Esophagus squamous epithelium (tissue), 4 donors: ENCODE data around the gene MYO5A.
"Not testable (repeated sequence)": the region's sequence is repeated elsewhere in the genome, so short reads cannot be mapped to it uniquely, and the experiment has no call there.

Source experiments
- POLR2A ChIP-seq, 4 donors: fragments of 450-650 bp; IDR thresholded peaks; one replicate each; pipeline ENCODE4 v1.6.1; 2017; ENCODE audit warnings: antibody characterized with exemption in 4 of 4, mild to moderate bottlenecking in 4 of 4, moderate library complexity in 3 of 4
- TF ChIP-seq, protein P1 (sequence below), 6 experiments: fragments of 450-650 bp in 4 of 6; fragments of 200-600 bp in 2 of 6; sonication (generic) in 2 of 6; IDR thresholded peaks; one replicate each; pipeline ENCODE4 v1.5.1; 2016 to 2019; ENCODE audit warnings: antibody characterized with exemption in 6 of 6, mild to moderate bottlenecking in 4 of 6, moderate library complexity in 4 of 6

DNA sequence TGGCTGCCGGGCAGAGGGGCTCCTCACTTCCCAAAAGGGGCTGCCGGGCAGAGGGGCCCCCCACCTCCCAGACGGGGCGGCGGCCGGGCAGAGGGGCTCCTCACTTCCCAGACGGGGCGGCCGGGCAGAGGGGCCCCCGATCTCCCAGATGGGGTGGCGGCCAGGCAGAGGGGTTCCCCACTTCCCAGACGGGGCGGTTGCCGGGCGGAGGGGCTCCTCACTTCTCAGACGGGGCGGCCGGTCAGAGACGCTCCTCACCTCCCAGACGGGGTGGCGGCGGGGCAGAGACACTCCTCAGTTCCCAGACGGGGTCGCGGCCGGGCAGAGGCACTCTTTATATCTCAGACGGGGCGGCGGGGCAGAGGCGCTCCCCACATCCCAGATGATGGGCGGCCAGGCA, 69.0 kb downstream of the MYO5A start:
- TF ChIP-seq, protein P1, sequence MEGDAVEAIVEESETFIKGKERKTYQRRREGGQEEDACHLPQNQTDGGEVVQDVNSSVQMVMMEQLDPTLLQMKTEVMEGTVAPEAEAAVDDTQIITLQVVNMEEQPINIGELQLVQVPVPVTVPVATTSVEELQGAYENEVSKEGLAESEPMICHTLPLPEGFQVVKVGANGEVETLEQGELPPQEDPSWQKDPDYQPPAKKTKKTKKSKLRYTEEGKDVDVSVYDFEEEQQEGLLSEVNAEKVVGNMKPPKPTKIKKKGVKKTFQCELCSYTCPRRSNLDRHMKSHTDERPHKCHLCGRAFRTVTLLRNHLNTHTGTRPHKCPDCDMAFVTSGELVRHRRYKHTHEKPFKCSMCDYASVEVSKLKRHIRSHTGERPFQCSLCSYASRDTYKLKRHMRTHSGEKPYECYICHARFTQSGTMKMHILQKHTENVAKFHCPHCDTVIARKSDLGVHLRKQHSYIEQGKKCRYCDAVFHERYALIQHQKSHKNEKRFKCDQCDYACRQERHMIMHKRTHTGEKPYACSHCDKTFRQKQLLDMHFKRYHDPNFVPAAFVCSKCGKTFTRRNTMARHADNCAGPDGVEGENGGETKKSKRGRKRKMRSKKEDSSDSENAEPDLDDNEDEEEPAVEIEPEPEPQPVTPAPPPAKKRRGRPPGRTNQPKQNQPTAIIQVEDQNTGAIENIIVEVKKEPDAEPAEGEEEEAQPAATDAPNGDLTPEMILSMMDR (IDR thresholded peaks at IDR 0.05) = not testable (repeated sequence)
- TF ChIP-seq POLR2A (IDR thresholded peaks at IDR 0.05) = not testable (repeated sequence)
